BLaER1 treated with 17β-estradiol and CSF1 and Interleukin-3, amounts not matched to agents 10 nM and 100 nM (cell line): Measurements from ENCODE around the gene TSEN54.
A peak's percentile ranks its signal among the peaks of the same experiment; 100 is the strongest.

ENCODE experiments used
- H3K27ac ChIP-seq, 11 experiments: shearing (Covaris generic); formaldehyde crosslinking; 2 replicates each; pipeline ENCODE4 v1.8.1; 2022
- H3K27me3 ChIP-seq, 11 experiments: shearing (Covaris generic); formaldehyde crosslinking; 2 replicates each; pipeline ENCODE4 v1.8.1; 2022
- H3K36me3 ChIP-seq, 11 experiments: shearing (Covaris generic); formaldehyde crosslinking; 2 replicates each; pipeline ENCODE4 v1.8.1; 2022
- H3K4me1 ChIP-seq, 10 experiments: shearing (Covaris generic); formaldehyde crosslinking; 2 replicates each; pipeline ENCODE4 v1.8.1; 2022
- H3K4me2 ChIP-seq, 11 experiments: shearing (Covaris generic); formaldehyde crosslinking; 2 replicates each; pipeline ENCODE4 v1.8.1; 2022
- H3K4me3 ChIP-seq, 10 experiments: shearing (Covaris generic); formaldehyde crosslinking; 2 replicates each; pipeline ENCODE4 v1.8.1; 2022
- H3K9ac ChIP-seq, 11 experiments: shearing (Covaris generic); formaldehyde crosslinking; 2 replicates each; pipeline ENCODE4 v1.8.1; 2022
- H3K9me3 ChIP-seq, 11 experiments: shearing (Covaris generic); formaldehyde crosslinking; replicated peaks in 1 of 11; 2 replicates each; pipeline ENCODE4 v1.8.1; 2022
- H4K20me1 ChIP-seq, 11 experiments: shearing (Covaris generic); formaldehyde crosslinking; 2 replicates each; pipeline ENCODE4 v1.8.1; 2022
- Cebpa-rat ChIP-seq, 11 experiments: shearing (Covaris generic); IDR thresholded peaks; 2 replicates each; pipeline ENCODE4 v1.8.1; 2022

The TSEN54 gene

GRCh38 chr17:75549246-75550138 lies 33.2 kb downstream of the TSEN54 start:
- H3K36me3 ChIP-seq = peaks cover 0 to 6% (median 0%) of the 10 kb centered on the region in 11 experiments; a peak in 2 of 22 replicates
- H3K9ac ChIP-seq = no peak overlapping the region
- no peaks in the 10 kb centered on the region for H3K27me3 ChIP-seq
- peaks cover 0 to 12% (median 0%) of the 10 kb centered on the region in 11 experiments; a peak in 3 of 22 replicates for H4K20me1 ChIP-seq
- H3K4me1 ChIP-seq = peaks cover 0 to 22% (median 4%) of the 10 kb centered on the region in 10 experiments; a peak in 15 of 20 replicates
- H3K27ac ChIP-seq = no peak overlapping the region
- peak overlapping the region in 1 of 11 experiments; percentile 12; a peak in 1 of 22 replicates for H3K4me2 ChIP-seq
- no peak for TF ChIP-seq Cebpa-rat (IDR thresholded peaks at IDR 0.05)
- no peaks in the 10 kb centered on the region for H3K9me3 ChIP-seq
- H3K4me3 ChIP-seq = no peak overlapping the region

GRCh38 chr17:75550139-75550465 lies 33.8 kb downstream of the TSEN54 start:
- H4K20me1 ChIP-seq = peaks cover 0 to 10% (median 0%) of the 10 kb centered on the region in 11 experiments; a peak in 3 of 22 replicates
- H3K4me2 ChIP-seq = no peak overlapping the region
- H3K4me1 ChIP-seq = peaks cover 0 to 19% (median 3%) of the 10 kb centered on the region in 10 experiments; a peak in 10 of 20 replicates
- H3K9ac ChIP-seq = no peak overlapping the region
- TF ChIP-seq Cebpa-rat (IDR thresholded peaks at IDR 0.05) = no peak
- H3K9me3 ChIP-seq = no peaks in the 10 kb centered on the region
- H3K27ac ChIP-seq = no peak overlapping the region
- H3K4me3 ChIP-seq = no peak overlapping the region
- peaks cover 0 to 6% (median 0%) of the 10 kb centered on the region in 11 experiments; a peak in 2 of 22 replicates for H3K36me3 ChIP-seq
- no peaks in the 10 kb centered on the region for H3K27me3 ChIP-seq

GRCh38 chr17:75551266-75551665 lies 34.9 kb downstream of the TSEN54 start:
- Histone ChIP-seq H3K4me3 (no peak overlapping the region), H3K4me1 (peaks cover 0 to 25% (median 10%) of the 10 kb centered on the region in 10 experiments; a peak in 13 of 20 replicates), H3K9ac (no peak overlapping the region), H4K20me1 (peaks cover 0 to 10% (median 0%) of the 10 kb centered on the region in 11 experiments; a peak in 3 of 22 replicates), H3K36me3 (peaks cover 0 to 6% (median 0%) of the 10 kb centered on the region in 11 experiments; a peak in 2 of 22 replicates), H3K4me2 (no peak overlapping the region), H3K27ac (no peak overlapping the region), H3K9me3 (no peaks in the 10 kb centered on the region), H3K27me3 (no peaks in the 10 kb centered on the region)
- no peak for TF ChIP-seq Cebpa-rat (IDR thresholded peaks at IDR 0.05)

GRCh38 chr17:75552425-75553294 lies 36.3 kb downstream of the TSEN54 start:
- peaks cover 0 to 6% (median 0%) of the 10 kb centered on the region in 11 experiments; a peak in 2 of 22 replicates for H3K36me3 ChIP-seq
- H3K9ac ChIP-seq = peak overlapping the region in 2 of 11 experiments; percentile 1 to 19; a peak in 1 of 22 replicates
- H3K27me3 ChIP-seq = no peaks in the 10 kb centered on the region
- H3K4me1 ChIP-seq = peaks cover 9 to 39% (median 24%) of the 10 kb centered on the region in 10 experiments; a peak in 19 of 20 replicates
- no peak overlapping the region for H3K27ac ChIP-seq
- TF ChIP-seq Cebpa-rat (IDR thresholded peaks at IDR 0.05) = no peak
- H3K9me3 ChIP-seq = no peaks in the 10 kb centered on the region
- no peak overlapping the region for H3K4me2 ChIP-seq
- H3K4me3 ChIP-seq = no peak overlapping the region
- H4K20me1 ChIP-seq = peaks cover 0 to 10% (median 0%) of the 10 kb centered on the region in 11 experiments; a peak in 4 of 22 replicates

- Histone ChIP-seq H4K20me1 (peaks cover 0 to 10% (median 0%) of the 10 kb centered on the region in 11 experiments; a peak in 4 of 22 replicates), H3K9me3 (no peaks in the 10 kb centered on the region), H3K4me1 (peaks cover 12 to 47% (median 31%) of the 10 kb centered on the region in 10 experiments; a peak in 19 of 20 replicates), H3K9ac (peak overlapping the region in 2 of 11 experiments; percentile 1 to 19; a peak in 1 of 22 replicates), H3K4me3 (no peak overlapping the region), H3K4me2 (no peak overlapping the region), H3K36me3 (peaks cover 0 to under 1% (median 0%) of the 10 kb centered on the region in 11 experiments; a peak in 2 of 22 replicates), H3K27ac (no peak overlapping the region), H3K27me3 (no peaks in the 10 kb centered on the region)
- TF ChIP-seq Cebpa-rat (IDR thresholded peaks at IDR 0.05) = no peak
These were observed 37.2 kb downstream of the TSEN54 start for GRCh38 chr17:75553295-75554110.

GRCh38 chr17:75555679-75556153 lies 39.4 kb downstream of the TSEN54 start:
- no peak for TF ChIP-seq Cebpa-rat (IDR thresholded peaks at IDR 0.05)
- no peak overlapping the region for H3K27ac ChIP-seq
- H3K4me1 ChIP-seq = peaks cover 12 to 42% (median 30%) of the 10 kb centered on the region in 10 experiments; a peak in 19 of 20 replicates
- peak overlapping the region in 1 of 11 experiments; percentile 20; a peak in 1 of 22 replicates for H3K9ac ChIP-seq
- H3K27me3 ChIP-seq = no peaks in the 10 kb centered on the region
- peaks cover 0 to 7% (median 0%) of the 10 kb centered on the region in 11 experiments; a peak in 4 of 22 replicates for H3K36me3 ChIP-seq
- H3K4me2 ChIP-seq = peak overlapping the region in 6 of 11 experiments; percentile 17 to 41 (median 24); a peak in 7 of 22 replicates
- no peak overlapping the region for H3K4me3 ChIP-seq
- no peaks in the 10 kb centered on the region for H3K9me3 ChIP-seq
- peaks cover 0 to 6% (median 0%) of the 10 kb centered on the region in 11 experiments; a peak in 3 of 22 replicates for H4K20me1 ChIP-seq

- H4K20me1 ChIP-seq = peaks cover 0 to 6% (median 0%) of the 10 kb centered on the region in 11 experiments; a peak in 3 of 22 replicates
- no peak for TF ChIP-seq Cebpa-rat (IDR thresholded peaks at IDR 0.05)
- peak overlapping the region in 1 of 10 experiments; percentile 5; a peak in 1 of 20 replicates for H3K4me3 ChIP-seq
- H3K4me2 ChIP-seq = peak overlapping the region; percentile 21 to 89 (median 75)
- peaks cover 12 to 53% (median 35%) of the 10 kb centered on the region in 10 experiments; a peak in 19 of 20 replicates for H3K4me1 ChIP-seq
- peaks cover 0 to 7% (median 0%) of the 10 kb centered on the region in 11 experiments; a peak in 6 of 22 replicates for H3K36me3 ChIP-seq
- H3K9me3 ChIP-seq = no peaks in the 10 kb centered on the region
- H3K9ac ChIP-seq = peak overlapping the region in 8 of 11 experiments; percentile 3 to 65 (median 52); a peak in 13 of 22 replicates
- no peaks in the 10 kb centered on the region for H3K27me3 ChIP-seq
- H3K27ac ChIP-seq = peak overlapping the region in 7 of 11 experiments; percentile 26 to 67 (median 48); a peak in 13 of 22 replicates
These were observed 40.9 kb downstream of the TSEN54 start for GRCh38 chr17:75557075-75557851.
